ENCODE data around the gene HNF4A. TPM values are rescaled to one million over a fixed set of nuclear protein-coding genes. Genes with fewer than 3 reads are reported as not detected.

HNF4A gene
- total and polyA plus RNA-seq, 2 of the 4 experiments (the other 2 are of a cell fraction), result not detected

DNA sequence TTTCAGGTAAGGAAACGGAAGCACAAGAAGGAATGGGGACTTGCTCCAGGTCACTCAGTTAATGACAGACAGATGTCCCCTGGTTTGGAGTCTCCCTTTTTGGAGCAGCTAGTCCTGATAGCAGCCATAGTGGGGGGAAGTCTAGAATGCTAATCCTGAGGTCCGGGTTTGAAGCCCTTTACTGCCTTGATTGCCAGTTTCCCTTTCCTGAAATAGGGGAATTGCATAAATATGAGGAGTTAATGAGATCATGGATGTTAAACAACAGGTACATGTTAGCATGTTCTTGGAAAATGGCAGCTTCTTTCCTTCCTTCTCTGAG lies 119.8 kb downstream of the HNF4A start:
- Histone ChIP-seq H2BK20ac (ENCODE audit: low read depth, low read length) (no peak overlapping the region), H4K8ac (ENCODE audit: low read depth in 2 of 2, low read length in 2 of 2) (peak overlapping the region; percentile 73 to 94), H4K91ac (ENCODE audit: insufficient read depth, low read depth, low read length) (peak overlapping the region; percentile 29; the same call in 1 of the 2 replicates), H2AFZ (replicated peaks; ENCODE audit: low read length, poor library complexity) (peak overlapping the region; percentile 88), H3K4ac (ENCODE audit: low read depth, low read length) (peak overlapping the region; percentile 75), H3K56ac (ENCODE audit: extremely low read depth, insufficient read depth, low read length) (0 out of 2 replicates have a peak overlapping the region, but pooled peaks have one; percentile 46), H3K14ac (replicated peaks; ENCODE audit: low read depth, low read length) (peak overlapping the region; percentile 47), H2BK120ac (ENCODE audit: low read depth, low read length) (peak overlapping the region; percentile 53), H3K27ac (ENCODE audit: insufficient read depth, low read length) (peak overlapping the region; percentile 18; the same call in 1 of the 2 replicates), H2BK15ac (ENCODE audit: low read depth, low read length) (no peak overlapping the region; the same call in 2 of the 3 replicates), H2AK5ac (ENCODE audit: low read depth, low read length) (peak overlapping the region; percentile 7; the same call in 1 of the 2 replicates), H3K18ac (ENCODE audit: low read depth, low read length) (peak overlapping the region; percentile 32; the same call in 1 of the 2 replicates), H3K9me1 (ENCODE audit: insufficient read depth, low read length) (peaks cover 14% of the 10 kb centered on the region; the same call in 1 of the 2 replicates), H3K9me3 (ENCODE audit: control insufficient read depth, insufficient read depth, low read length) (no peaks in the 10 kb centered on the region), H3K9ac (ENCODE audit: low read depth, low read length) (peak overlapping the region; percentile 74), H3K36me3 (ENCODE audit: control insufficient read depth, insufficient read depth, low read length) (peaks cover 5% of the 10 kb centered on the region), H2BK5ac (ENCODE audit: low read depth, low read length, poor library complexity, severe bottlenecking) (peak overlapping the region; percentile 7), H4K5ac (ENCODE audit: low read depth, low read length) (peak overlapping the region; percentile 90), H3K4me3 (ENCODE audit: insufficient read depth, low read depth, low read length) (peak overlapping the region; percentile 87), H3K79me1 (ENCODE audit: low read depth in 1 of 2, low read length in 2 of 2) (peaks cover 20 to 42% of the 10 kb centered on the region in 2 experiments), H3K23ac (ENCODE audit: low read depth, low read length) (no peak overlapping the region), H2AK9ac (replicated peaks; ENCODE audit: low read depth, low read length, poor library complexity) (peak overlapping the region; percentile 2), H3K4me2 (ENCODE audit: low read depth, low read length) (peak overlapping the region; percentile 97), H3K4me1 (ENCODE audit: control insufficient read depth, insufficient read depth, low read length) (peaks cover 4% of the 10 kb centered on the region; the same call in 1 of the 2 replicates), H3K27me3 (ENCODE audit: control insufficient read depth, insufficient read depth, low read length) (peaks cover under 1% of the 10 kb centered on the region; the same call in 1 of the 2 replicates), H4K20me1 (ENCODE audit: insufficient read depth, low read length) (no peaks in the 10 kb centered on the region; the same call in 1 of the 2 replicates)
- dilution Hi-C loops (cut with HindIII; ENCODE audit: low sequenced_read_pairs, unreplicated experiment) (no loop called here), in situ Hi-C loops (cut with MboI; ENCODE audit: low sequenced_read_pairs) (loop anchor here (10.0 to 25.0 kb wide), 3 partner anchors 139 to 1312 kb away; partner anchors contain the start of genes DNTTIP1, OSER1 and WFDC3), intact Hi-C loops (cut with micrococcal nuclease) (loop anchor here (1.0 kb wide), 1 partner anchor 135 kb away; no protein-coding TSS in a partner anchor)
- TF ChIP-seq RCOR1 (IDR thresholded peaks at IDR 0.05; ENCODE audit: insufficient replicate concordance, low read length) (no peak), SMC3 (IDR thresholded peaks at IDR 0.05; ENCODE audit: low read depth, low read length) (no peak), MAFK (IDR thresholded peaks at IDR 0.05; ENCODE audit: low read depth, low read length) (no peak), CTCF (conservative IDR thresholded peaks at IDR 0.05; ENCODE audit: low read depth, low read length) (no peak), BHLHE40 (IDR thresholded peaks at IDR 0.05; ENCODE audit: low read depth, low read length) (no peak), ELK1 (IDR thresholded peaks at IDR 0.05; ENCODE audit: borderline replicate concordance, low read depth, low read length) (no peak), CEBPB (IDR thresholded peaks at IDR 0.05; ENCODE audit: low read depth, low read length) (no peak), CHD1 (IDR thresholded peaks at IDR 0.05; ENCODE audit: low read depth, low read length) (no peak), POLR2A (IDR thresholded peaks at IDR 0.05; ENCODE audit: low read depth, low read length) (no peak), MXI1 (IDR thresholded peaks at IDR 0.05; ENCODE audit: borderline replicate concordance, low read depth, low read length) (no peak), USF2 (IDR thresholded peaks at IDR 0.05; ENCODE audit: low read depth, low read length) (no peak), NFE2L2 (IDR thresholded peaks at IDR 0.05; ENCODE audit: low read depth, low read length) (no peak), RAD21 (IDR thresholded peaks at IDR 0.05; ENCODE audit: low read length) (no peak), MAZ (IDR thresholded peaks at IDR 0.05; ENCODE audit: borderline replicate concordance, low read depth, low read length) (no peak), FOS (IDR thresholded peaks at IDR 0.05; ENCODE audit: low read depth, low read length) (no peak), RFX5 (IDR thresholded peaks at IDR 0.05; ENCODE audit: low read depth, low read length) (no peak)
- no peak for ATAC-seq (ENCODE audit: low read depth)
- ChIA-PET POLR2A (ENCODE audit: unreplicated experiment) (no interaction called here), CTCF (interaction anchor here (0.6 to 0.7 kb wide), 2 partner anchors 133 to 1565 kb away, joined by 4 to 6 read pairs; no protein-coding TSS in a partner anchor)
- 50% methylated on average over 1 of the region's 2 CpGs; no CpG with 5 or more reads in 1 of the 2 experiments for WGBS, 2 experiments (ENCODE audit: extremely low coverage in 2 of 2, insufficient read length in 1 of 2)
- no peak for DNase-seq
- no TSS peak for BruUV-seq (replicated peaks)
